Ectodermal cell (in vitro differentiated cells): Measurements from ENCODE around the gene ZNF526.
"Not testable (repeated sequence)": the region's sequence is repeated elsewhere in the genome, so short reads cannot be mapped to it uniquely, and the experiment has no call there.

Experiments
- H3K27ac ChIP-seq: 2 replicates; pipeline ENCODE4 v1.7.0; 2013; ENCODE audit warnings: mild to moderate bottlenecking, low read depth, low read length; ENCODE audit not compliant: insufficient read depth, poor library complexity, severe bottlenecking
- H3K27me3 ChIP-seq: 2 replicates; pipeline ENCODE4 v1.7.0; 2013; ENCODE audit warnings: mild to moderate bottlenecking, low read length; ENCODE audit not compliant: insufficient read depth, control insufficient read depth, poor library complexity, severe bottlenecking
- H3K36me3 ChIP-seq: one replicate; pipeline ENCODE4 v1.7.0; 2013; ENCODE audit warnings: low read length; ENCODE audit not compliant: control insufficient read depth, insufficient read depth
- H3K4me1 ChIP-seq: one replicate; pipeline ENCODE4 v1.7.0; 2013; ENCODE audit warnings: low read length; ENCODE audit not compliant: control insufficient read depth, insufficient read depth
- H3K4me3 ChIP-seq: 2 replicates; pipeline ENCODE4 v1.7.0; 2013; ENCODE audit warnings: low read depth, low read length, control low read depth; ENCODE audit not compliant: insufficient read depth
- H3K9me3 ChIP-seq: 2 replicates; pipeline ENCODE4 v1.7.0; 2013; ENCODE audit warnings: mild to moderate bottlenecking, low read length, moderate library complexity; ENCODE audit not compliant: control insufficient read depth
- WGBS, 2 experiments: methylation state at CpG; one replicate each; pipeline ENCODE4 v1.1.7; 2013; ENCODE audit warnings: missing lambda C conversion rate in 2 of 2; 5-methylcytosine and 5-hydroxymethylcytosine counted together

ZNF526 gene

DNA sequence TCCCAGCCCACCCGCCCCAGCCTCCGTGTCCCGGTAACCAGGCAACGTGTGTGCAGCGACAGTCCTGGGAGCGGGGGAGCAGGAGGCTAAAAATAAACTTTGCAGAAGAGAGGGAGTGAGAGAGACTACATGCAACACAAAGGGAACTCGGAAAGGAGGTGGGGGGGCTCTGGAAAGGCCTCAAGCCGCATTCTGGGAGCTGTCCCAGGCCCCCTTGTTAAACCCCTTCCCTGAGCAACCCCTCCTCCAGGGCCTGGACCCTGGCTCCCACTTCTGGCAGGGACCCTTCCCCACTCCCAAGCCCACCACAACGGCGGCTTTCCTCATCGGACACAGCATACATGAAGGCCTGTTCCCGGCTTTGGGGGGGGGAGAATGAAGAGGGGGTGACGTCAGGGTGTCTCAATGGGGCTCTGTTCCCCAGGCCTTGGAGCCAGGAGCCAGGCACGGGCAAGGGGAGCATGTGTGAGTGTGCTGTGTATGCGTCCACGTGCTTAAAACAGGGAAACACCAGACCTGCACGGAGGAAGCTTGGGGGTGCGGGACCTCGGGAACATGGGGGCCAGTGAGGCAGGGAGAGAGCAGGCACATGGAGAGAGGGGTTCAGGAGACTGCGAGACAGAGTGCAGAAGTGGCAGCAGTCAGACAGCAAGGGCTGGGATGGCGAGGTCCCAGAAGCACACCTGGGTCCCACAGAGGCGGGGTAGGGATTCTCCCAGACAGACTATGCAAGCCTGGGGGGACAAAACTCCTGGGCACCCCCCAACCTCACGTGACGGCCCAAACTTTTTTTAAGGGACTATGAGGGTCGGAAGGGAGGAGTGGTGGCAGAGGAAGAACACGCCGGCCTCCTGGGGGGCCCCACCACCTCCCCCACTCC is 32.5 kb downstream of the ZNF526 start:
- H3K27ac ChIP-seq = peak overlapping the region; percentile 55
- peaks cover 9% of the 10 kb centered on the region for H3K36me3 ChIP-seq
- no peaks in the 10 kb centered on the region for H3K9me3 ChIP-seq
- H3K27me3 ChIP-seq = no peaks in the 10 kb centered on the region
- H3K4me3 ChIP-seq = peak overlapping the region; percentile 100
- peaks cover 23% of the 10 kb centered on the region for H3K4me1 ChIP-seq
- 24 to 25% methylated on average over 27 of the region's 27 CpGs for WGBS, 2 experiments

DNA sequence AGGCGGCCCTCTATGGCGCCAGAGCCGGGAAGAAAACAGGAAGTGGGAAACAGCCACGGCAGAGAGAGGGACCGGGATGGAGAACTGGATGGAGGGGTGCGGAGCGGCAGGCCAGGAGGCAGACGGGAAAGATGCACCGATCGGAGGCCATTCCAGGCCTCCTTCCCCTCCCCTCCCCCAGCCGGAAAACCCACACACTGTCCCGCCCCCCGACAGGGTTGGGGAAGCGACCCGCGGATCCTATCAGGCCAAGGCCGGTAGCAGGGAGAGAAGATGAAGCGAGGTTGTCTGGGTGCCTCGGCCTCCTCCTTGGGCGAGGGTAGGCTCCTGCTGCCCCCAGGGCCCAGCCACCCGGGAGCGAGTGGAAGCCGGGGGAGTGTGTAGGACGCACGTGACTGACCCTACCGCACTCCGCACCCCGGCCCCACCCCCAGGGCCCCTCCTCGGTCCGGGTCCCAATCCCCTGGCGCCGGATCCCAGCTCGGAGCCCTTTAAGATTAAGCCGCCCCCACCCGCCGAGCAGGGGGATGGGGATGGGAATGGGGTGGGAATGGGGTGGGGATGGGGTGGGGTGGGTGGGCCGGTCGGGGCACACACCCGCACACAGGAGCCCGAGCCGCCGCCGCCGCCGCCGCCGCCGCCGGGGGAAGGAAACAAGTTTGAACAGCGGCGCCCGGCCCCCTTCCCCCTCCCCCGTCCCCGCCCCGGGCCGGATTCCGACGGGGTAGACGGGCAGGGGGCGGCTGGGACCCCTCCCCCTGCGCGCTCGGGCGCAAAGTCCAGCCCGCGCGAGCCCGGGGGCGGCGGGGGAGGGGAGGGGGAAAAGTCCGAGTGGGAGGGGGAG is 33.4 kb downstream of the ZNF526 start:
- Histone ChIP-seq H3K36me3 (peaks cover 7% of the 10 kb centered on the region), H3K4me3 (peak overlapping the region; percentile 100), H3K4me1 (peaks cover 23% of the 10 kb centered on the region), H3K9me3 (no peaks in the 10 kb centered on the region), H3K27me3 (no peaks in the 10 kb centered on the region), H3K27ac (peak overlapping the region; percentile 85)
- WGBS, 2 experiments = 0 to 1% methylated on average over 47 to 68 of the region's 71 CpGs

DNA sequence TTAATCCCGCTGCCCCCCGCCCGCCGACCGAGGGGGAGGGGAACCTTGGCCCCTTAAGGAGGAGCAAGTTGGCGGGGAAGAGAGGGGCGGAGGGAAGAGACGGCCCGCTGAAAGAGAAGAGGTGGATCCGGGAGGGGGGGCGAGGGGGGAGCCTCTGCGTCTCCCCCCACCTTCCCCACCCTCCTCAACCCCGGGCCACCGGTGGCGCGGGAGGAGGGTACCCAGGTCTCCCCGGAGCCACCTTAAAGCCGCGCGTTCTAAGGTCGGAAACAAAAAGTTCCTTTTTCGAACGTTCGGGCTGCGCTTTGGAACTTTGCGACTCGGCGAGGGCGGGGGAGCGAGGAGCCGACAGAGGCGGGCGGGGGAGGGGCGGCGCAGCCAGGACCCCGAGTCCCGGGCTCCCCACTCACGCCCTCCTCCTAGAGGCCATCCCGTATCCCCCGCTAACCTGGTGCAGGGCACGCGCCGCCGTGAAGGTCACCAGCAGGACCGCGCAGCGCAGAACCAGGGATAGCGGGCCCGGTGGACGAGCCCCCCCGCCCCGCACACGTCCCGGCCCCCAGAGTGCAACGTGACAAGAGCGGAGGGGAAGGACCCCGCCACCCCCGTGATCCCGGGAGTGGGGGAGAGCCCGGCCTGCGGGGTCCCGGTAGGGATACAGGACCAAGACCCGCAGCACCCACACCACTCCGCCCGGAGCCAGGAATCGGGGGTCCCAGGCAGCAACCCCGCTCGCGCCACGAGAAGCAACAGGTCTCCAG is 34.2 kb downstream of the ZNF526 start:
- Histone ChIP-seq H3K36me3 (no peaks in the 10 kb centered on the region), H3K27ac (peak overlapping the region; percentile 85), H3K4me1 (peaks cover 20% of the 10 kb centered on the region), H3K4me3 (peak overlapping the region; percentile 100), H3K9me3 (no peaks in the 10 kb centered on the region), H3K27me3 (no peaks in the 10 kb centered on the region)
- 0% methylated on average over 69 to 70 of the region's 70 CpGs for WGBS, 2 experiments

DNA sequence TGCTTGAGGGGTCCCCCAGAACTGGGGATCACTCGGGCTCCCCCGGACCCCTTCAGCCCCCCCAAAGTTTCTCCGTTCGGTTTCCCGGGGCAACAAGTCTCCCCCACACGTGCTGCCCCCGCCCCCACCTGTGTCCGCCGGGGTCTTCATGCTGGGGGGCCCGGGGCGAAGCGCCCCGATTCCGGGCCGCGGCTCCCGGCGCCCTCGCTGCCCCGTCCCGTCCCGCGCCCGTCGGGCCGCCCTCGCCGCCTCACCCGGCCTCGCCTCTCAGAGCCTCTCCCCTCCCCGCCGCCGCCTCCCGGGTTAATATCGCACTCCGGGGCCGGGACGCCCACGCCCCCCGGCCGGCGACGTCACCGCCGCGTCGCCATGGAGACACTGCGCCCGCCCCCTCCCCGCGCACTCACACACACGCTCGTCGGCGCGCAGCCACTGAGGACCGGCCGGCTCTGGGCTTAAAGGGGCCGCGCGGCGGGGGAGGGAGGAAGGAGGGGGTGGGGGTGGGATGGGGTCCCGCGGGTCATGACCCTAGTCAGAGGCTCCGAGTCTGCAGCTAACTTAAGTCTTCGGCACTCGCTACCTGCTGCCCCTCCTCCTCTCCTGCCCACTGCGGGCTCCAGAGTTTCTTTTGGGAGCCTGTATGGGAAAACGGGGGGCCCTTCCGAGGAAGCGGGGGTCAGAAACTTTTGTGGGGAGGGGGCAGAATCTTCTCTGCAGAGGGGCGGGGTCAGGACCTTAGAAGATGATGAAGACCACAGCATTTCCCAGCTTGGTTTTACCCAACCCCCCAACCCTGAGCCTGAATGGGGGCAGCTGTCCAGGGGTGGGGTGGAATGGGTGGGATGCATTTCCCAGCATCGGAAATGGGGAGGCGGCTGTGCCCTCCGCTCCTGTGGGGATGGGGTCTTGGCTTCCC is 35.0 kb downstream of the ZNF526 start, which contains the start of gene ERF:
Gene ERF (minus strand): TSS at position 279 of the 916 bp plus-strand sequence. CDS start 129 bp downstream, at position 150.
- H3K4me3 ChIP-seq = peak within 1 kb of the TSS; percentile 100
- no peaks in the 10 kb centered on the region for H3K27me3 ChIP-seq
- no peaks in the 10 kb centered on the region for H3K9me3 ChIP-seq
- H3K27ac ChIP-seq = peak within 1 kb of the TSS; percentile 89
- 0 to 1% methylated on average over 61 to 75 of the region's 75 CpGs for WGBS, 2 experiments
- H3K4me1 ChIP-seq = peaks cover 20% of the 10 kb centered on the region
- no peaks in the 10 kb centered on the region for H3K36me3 ChIP-seq

DNA sequence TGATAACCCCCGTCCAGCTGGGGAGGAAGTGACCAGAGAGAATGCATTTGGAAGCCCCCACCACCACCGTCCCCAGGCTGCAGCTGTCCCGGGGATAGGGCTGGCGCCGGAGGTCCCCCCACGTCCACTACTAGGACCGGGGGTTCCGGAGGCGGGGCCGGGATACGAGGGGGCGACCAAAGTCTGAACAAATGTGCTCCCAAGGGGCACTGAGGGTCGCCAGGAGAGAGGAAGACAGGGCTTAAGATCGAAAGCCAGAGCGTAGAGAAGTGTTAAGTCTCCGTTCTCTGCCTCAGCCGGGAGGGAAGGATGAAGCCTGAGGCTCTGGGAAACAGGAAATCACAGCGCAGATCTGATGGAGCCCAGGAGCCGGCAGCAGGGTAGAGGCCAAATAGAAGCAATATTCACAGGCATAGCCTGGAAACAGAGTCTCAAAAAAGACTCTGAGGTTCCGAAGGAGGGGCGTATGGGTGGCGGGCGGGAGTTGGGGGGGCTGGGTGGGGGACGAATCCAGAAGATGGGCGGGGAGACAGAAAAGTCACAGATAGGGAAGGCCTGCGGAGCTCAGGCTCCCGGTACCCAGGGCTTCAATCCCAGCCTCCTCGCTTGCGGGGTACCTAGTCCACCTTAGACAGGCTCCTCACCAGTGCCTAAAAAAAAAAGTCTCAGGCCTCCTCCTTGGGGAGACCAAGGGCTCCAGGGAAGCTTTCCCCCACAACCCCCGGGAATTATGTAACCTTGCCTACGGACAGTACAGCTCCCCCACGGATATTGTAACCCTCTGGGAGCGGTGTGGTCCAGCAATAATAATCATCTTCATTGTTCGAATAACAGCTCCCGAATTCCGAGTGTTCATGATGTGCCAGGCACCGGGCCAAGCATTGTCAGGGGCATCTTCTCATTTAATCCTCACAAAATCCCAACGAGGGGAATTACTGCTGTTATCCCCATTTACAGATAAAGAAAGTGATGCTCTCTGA is 35.9 kb downstream of the ZNF526 start:
- Histone ChIP-seq H3K9me3 (no peaks in the 10 kb centered on the region), H3K27me3 (no peaks in the 10 kb centered on the region), H3K4me1 (peaks cover 16% of the 10 kb centered on the region), H3K4me3 (peak overlapping the region; percentile 58), H3K36me3 (no peaks in the 10 kb centered on the region), H3K27ac (peak overlapping the region; percentile 89)
- WGBS, 2 experiments = 15 to 16% methylated on average over 38 of the region's 38 CpGs

DNA sequence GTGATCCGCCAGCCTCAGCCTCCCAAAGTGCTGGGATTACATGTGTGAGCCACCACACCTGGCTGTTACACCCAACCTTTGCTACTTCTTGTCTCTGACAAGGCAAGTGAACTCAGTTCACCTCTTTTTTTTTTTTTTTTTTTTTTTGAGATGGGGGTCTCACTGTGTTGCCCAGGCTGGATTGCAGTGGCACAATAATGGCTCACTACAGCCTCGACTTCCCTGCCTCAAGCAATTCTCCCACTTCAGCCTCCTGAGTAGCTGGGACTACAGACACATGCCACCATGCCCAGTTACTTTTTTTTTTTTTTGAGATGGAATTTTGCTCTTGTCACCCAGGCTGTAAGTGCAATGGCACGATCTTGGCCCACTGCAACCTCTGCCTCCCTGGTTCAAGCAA is 37.7 kb downstream of the ZNF526 start:
- H3K4me1 ChIP-seq, H3K27me3 ChIP-seq, H3K36me3 ChIP-seq, H3K27ac ChIP-seq, H3K9me3 ChIP-seq, H3K4me3 ChIP-seq: not testable (repeated sequence)
- WGBS, 2 experiments = 89 to 92% methylated on average over 3 of the region's 3 CpGs

DNA sequence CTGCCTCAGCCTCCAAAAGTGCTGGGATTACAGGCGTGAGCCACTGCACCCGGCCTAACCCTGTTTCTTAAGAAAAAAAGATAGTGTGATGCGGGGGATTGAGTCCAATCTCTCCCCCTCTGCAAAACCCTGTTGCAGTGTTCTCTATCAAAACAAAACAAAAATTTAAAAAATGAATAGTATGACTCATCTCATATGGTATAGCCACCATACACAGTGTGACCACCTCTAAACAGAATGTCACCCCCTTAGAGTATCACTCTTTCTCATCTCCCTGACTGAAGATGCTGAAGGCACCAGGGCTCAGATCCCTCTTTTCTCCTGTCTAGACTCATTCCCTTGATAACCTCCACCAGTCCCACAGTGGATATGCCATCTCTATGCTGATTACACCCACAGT is 41.7 kb downstream of the ZNF526 start:
- 83 to 86% methylated on average over 2 to 3 of the region's 3 CpGs for WGBS, 2 experiments
- no peaks in the 10 kb centered on the region for H3K9me3 ChIP-seq
- no peaks in the 10 kb centered on the region for H3K27me3 ChIP-seq
- H3K36me3 ChIP-seq = no peaks in the 10 kb centered on the region
- no peaks in the 10 kb centered on the region for H3K4me1 ChIP-seq
- H3K4me3 ChIP-seq = no peak overlapping the region
- H3K27ac ChIP-seq = no peak overlapping the region

DNA sequence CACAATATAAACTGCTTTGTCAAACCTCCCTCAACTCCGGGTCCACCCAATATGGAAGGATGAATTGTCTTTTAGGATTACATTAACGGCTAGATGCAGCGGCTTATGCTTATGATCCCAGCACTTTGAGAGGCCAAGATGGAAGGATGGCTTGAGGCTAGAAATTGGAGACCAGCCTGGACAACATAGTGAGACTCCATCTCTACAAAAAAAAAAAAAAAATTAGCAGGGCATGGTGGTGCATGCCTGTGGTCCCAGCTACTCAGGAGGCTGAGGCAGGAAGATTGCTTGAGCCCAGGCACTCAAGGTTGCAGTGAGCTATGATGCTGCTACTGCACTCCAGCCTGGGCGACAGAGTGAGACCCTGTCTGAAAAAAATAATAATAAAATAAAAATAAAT is 46.0 kb downstream of the ZNF526 start:
- H3K27me3 ChIP-seq, H3K36me3 ChIP-seq, H3K9me3 ChIP-seq, H3K27ac ChIP-seq, H3K4me3 ChIP-seq: not testable (repeated sequence)
- peaks cover 12% of the 10 kb centered on the region for H3K4me1 ChIP-seq
- 94 to 97% methylated on average over 3 to 4 of the region's 4 CpGs for WGBS, 2 experiments
